Bone marrow (tissue), 2 donors: Measurements from ENCODE around the gene ZNF384.

Experiments used
- DNase-seq, 2 donors: peaks; one replicate each; lab custom pipeline; 2025; lab: John Stamatoyannopoulos, UW

ZNF384 gene

GRCh38 chr12:6620885-6621274 lies 68.3 kb downstream of the ZNF384 start:
- DNase-seq, result no peak

- no peak for DNase-seq
These were observed 68.9 kb downstream of the ZNF384 start for GRCh38 chr12:6620137-6620884.

- no peak for DNase-seq
These were observed 70.5 kb downstream of the ZNF384 start for GRCh38 chr12:6618483-6619225.
